SK-N-SH (cell line): ENCODE results near the gene CRTAP.

ENCODE experiments used
- CTCF ChIP-seq: fragments of 200-600 bp; sonication (generic); IDR thresholded peaks from 2 replicates; pipeline ENCODE4 v1.6.1; 2017; ENCODE audit warnings: antibody characterized with exemption, mild to moderate bottlenecking, moderate library complexity
- JUND ChIP-seq: IDR thresholded peaks from 2 replicates; pipeline ENCODE4 v1.4.0; 2012
- POLR2AphosphoS5 ChIP-seq: IDR thresholded peaks from 2 replicates; pipeline ENCODE4 v1.6.1; 2012; ENCODE audit warnings: low read depth, low read length

DNA sequence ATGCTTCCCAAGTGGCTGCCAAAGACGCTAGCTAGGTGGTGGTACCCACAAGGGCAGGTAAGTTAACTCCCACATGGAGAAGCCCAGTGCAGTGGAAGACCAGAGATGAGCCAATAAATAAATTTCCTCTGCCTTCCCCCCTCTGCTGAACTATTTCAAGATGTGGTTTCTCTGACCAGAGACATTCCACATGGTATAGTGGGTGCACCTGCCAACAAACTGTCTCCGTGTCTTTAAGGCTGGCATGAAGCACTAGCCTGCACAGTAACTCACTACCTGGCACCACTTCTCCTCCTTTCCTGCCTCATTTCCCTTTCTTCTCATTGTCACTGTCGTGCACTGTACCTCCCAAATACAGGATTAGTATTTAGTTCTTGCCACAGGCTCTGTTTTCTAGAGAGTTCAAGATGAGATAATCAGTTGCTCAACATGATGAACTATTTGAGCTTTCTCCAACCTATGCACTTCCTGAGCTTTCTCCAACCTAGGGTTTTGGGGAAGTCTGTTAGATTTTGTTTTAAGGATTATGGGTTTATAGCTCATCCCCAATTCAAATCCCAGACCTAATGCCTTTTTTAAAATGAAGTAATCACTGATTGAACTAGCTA, 8.4 kb upstream of the CRTAP start:
- TF ChIP-seq JUND = no peak
- TF ChIP-seq POLR2AphosphoS5 = no peak
- no peak for TF ChIP-seq CTCF
